OCI-LY3 (cell line): ENCODE results near the gene FRAS1.

Experiments used
- H2AFZ ChIP-seq: fragments of 200-600, 300-600 bp; shearing (Covaris generic); 2 replicates; pipeline ENCODE4 v1.6.0; 2014; ENCODE audit warnings: antibody characterized with exemption, low read depth, low read length
- H3K27ac ChIP-seq: fragments of 200-600, 300-600 bp; sonication (generic); 2 replicates; pipeline ENCODE4 v1.5.1; 2014; ENCODE audit warnings: mild to moderate bottlenecking, low read length, moderate library complexity, mixed read lengths
- H3K27me3 ChIP-seq: fragments of 200-600, 300-600 bp; sonication (generic); 2 replicates; pipeline ENCODE4 v1.6.1; 2014; ENCODE audit warnings: low read depth, low read length, mixed read lengths
- H3K36me3 ChIP-seq: fragments of 200-600, 300-600 bp; sonication (generic); replicated peaks from 2 replicates; pipeline ENCODE3; 2014; ENCODE audit warnings: low read depth, low read length, mixed read lengths
- H3K4me1 ChIP-seq: fragments of 300-600, 200-600 bp; sonication (generic); 2 replicates; pipeline ENCODE4 v1.6.1; 2014; ENCODE audit warnings: low read length, mixed read lengths
- H3K4me2 ChIP-seq: fragments of 200-600, 300-600 bp; sonication (generic); 2 replicates; pipeline ENCODE4 v1.6.1; 2014; ENCODE audit warnings: low read length, mixed read lengths
- H3K4me3 ChIP-seq: fragments of 300-600, 200-600 bp; sonication (generic); 2 replicates; pipeline ENCODE4 v1.5.1; 2014; ENCODE audit warnings: antibody characterized with exemption, mild to moderate bottlenecking, low read length, moderate library complexity
- H3K79me2 ChIP-seq: fragments of 300-600, 200-600 bp; shearing (Covaris generic); 2 replicates; pipeline ENCODE4 v1.6.1; 2014; ENCODE audit warnings: mild to moderate bottlenecking, low read length, mixed read lengths
- H3K9ac ChIP-seq: fragments of 300-600, 200-600 bp; shearing (Covaris generic); 2 replicates; pipeline ENCODE4 v1.6.0; 2014; ENCODE audit warnings: mild to moderate bottlenecking, low read length, moderate library complexity
- H3K9me3 ChIP-seq: fragments of 200-600, 300-600 bp; shearing (Covaris generic); 2 replicates; pipeline ENCODE4 v1.6.1; 2014; ENCODE audit warnings: low read length, mixed read lengths; ENCODE audit not compliant: insufficient read depth
- H4K20me1 ChIP-seq: fragments of 200-600, 300-600 bp; sonication (generic); 2 replicates; pipeline ENCODE4 v1.6.1; 2016; ENCODE audit warnings: low read length, mixed read lengths; ENCODE audit not compliant: insufficient read depth
- EZH2phosphoT487 ChIP-seq: fragments of 200-600 bp; shearing (Covaris generic); IDR thresholded peaks from 2 replicates; pipeline ENCODE4 v1.6.1; 2018; ENCODE audit warnings: antibody characterized with exemption, mixed run types, low read depth
- TF ChIP-seq, protein P1 (sequence below): fragments of 200-600, 300-600 bp; sonication (generic); IDR thresholded peaks from 2 replicates; pipeline ENCODE4 v1.5.1; 2014; ENCODE audit warnings: antibody characterized with exemption, low read length, low read depth

Gene FRAS1

GRCh38 chr4:78292341-78292740, 235.2 kb downstream of the FRAS1 start:
- TF ChIP-seq, protein P1, sequence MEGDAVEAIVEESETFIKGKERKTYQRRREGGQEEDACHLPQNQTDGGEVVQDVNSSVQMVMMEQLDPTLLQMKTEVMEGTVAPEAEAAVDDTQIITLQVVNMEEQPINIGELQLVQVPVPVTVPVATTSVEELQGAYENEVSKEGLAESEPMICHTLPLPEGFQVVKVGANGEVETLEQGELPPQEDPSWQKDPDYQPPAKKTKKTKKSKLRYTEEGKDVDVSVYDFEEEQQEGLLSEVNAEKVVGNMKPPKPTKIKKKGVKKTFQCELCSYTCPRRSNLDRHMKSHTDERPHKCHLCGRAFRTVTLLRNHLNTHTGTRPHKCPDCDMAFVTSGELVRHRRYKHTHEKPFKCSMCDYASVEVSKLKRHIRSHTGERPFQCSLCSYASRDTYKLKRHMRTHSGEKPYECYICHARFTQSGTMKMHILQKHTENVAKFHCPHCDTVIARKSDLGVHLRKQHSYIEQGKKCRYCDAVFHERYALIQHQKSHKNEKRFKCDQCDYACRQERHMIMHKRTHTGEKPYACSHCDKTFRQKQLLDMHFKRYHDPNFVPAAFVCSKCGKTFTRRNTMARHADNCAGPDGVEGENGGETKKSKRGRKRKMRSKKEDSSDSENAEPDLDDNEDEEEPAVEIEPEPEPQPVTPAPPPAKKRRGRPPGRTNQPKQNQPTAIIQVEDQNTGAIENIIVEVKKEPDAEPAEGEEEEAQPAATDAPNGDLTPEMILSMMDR: no peak
- TF ChIP-seq EZH2phosphoT487: no peak
- no peak overlapping the region for H2AFZ ChIP-seq
- H3K4me2 ChIP-seq: no peak overlapping the region
- H3K27ac ChIP-seq: no peak overlapping the region
- H3K9me3 ChIP-seq: no peaks in the 10 kb centered on the region
- no peaks in the 10 kb centered on the region for H3K36me3 ChIP-seq
- H3K27me3 ChIP-seq: 0 out of 2 replicates have a peak, but pooled peaks cover 10% of the 10 kb centered on the region
- H3K4me1 ChIP-seq: peaks cover 8% of the 10 kb centered on the region
- H3K9ac ChIP-seq: no peak overlapping the region
- no peak overlapping the region for H3K4me3 ChIP-seq
- no peaks in the 10 kb centered on the region for H3K79me2 ChIP-seq
- no peaks in the 10 kb centered on the region for H4K20me1 ChIP-seq

GRCh38 chr4:78292856-78293255, 235.7 kb downstream of the FRAS1 start:
- no peak overlapping the region for H3K4me3 ChIP-seq
- H3K4me2 ChIP-seq: no peak overlapping the region
- H4K20me1 ChIP-seq: no peaks in the 10 kb centered on the region
- no peak overlapping the region for H3K27ac ChIP-seq
- H3K36me3 ChIP-seq: no peaks in the 10 kb centered on the region
- H3K79me2 ChIP-seq: no peaks in the 10 kb centered on the region
- H3K9me3 ChIP-seq: no peaks in the 10 kb centered on the region
- H3K4me1 ChIP-seq: peaks cover 12% of the 10 kb centered on the region
- 0 out of 2 replicates have a peak, but pooled peaks cover 10% of the 10 kb centered on the region for H3K27me3 ChIP-seq
- H2AFZ ChIP-seq: no peak overlapping the region
- H3K9ac ChIP-seq: no peak overlapping the region
- TF ChIP-seq, protein P1: no peak
- no peak for TF ChIP-seq EZH2phosphoT487

GRCh38 chr4:78293348-78293747, 236.2 kb downstream of the FRAS1 start:
- Histone ChIP-seq H3K36me3 (no peaks in the 10 kb centered on the region), H3K4me1 (peaks cover 12% of the 10 kb centered on the region), H3K9ac (no peak overlapping the region), H2AFZ (no peak overlapping the region), H3K9me3 (no peaks in the 10 kb centered on the region), H3K4me2 (no peak overlapping the region), H3K79me2 (no peaks in the 10 kb centered on the region), H3K4me3 (no peak overlapping the region), H3K27ac (no peak overlapping the region), H3K27me3 (0 out of 2 replicates have a peak, but pooled peaks cover 10% of the 10 kb centered on the region), H4K20me1 (no peaks in the 10 kb centered on the region)
- no peak for TF ChIP-seq EZH2phosphoT487
- TF ChIP-seq, protein P1: no peak

DNA sequence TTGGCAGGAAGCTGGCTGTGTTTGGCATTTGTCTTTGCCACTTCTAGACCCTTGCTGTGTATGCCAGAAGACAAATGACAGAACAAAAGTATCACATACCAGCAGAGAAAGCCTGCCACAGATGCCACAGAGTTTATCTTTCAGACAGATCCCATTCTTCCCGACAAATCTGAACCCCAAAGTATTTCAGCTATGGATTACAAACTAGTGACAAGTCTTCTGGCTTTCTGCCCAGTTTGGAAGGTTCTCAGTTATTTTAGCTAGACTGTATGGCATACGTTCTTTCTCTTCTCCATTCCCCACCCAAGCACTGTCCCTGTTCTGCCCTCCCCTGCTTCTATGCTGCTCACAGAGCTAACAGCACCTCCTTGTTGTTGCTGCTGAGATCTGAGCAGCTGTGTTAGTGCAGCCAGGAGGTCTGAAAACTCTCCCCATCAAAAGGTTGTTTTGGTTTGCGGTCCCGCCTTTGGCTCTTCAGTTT, 236.7 kb downstream of the FRAS1 start:
- H3K9me3 ChIP-seq: no peaks in the 10 kb centered on the region
- H3K9ac ChIP-seq: no peak overlapping the region
- 0 out of 2 replicates have a peak, but pooled peaks cover 10% of the 10 kb centered on the region for H3K27me3 ChIP-seq
- peaks cover 12% of the 10 kb centered on the region for H3K4me1 ChIP-seq
- no peaks in the 10 kb centered on the region for H4K20me1 ChIP-seq
- TF ChIP-seq, protein P1: no peak
- TF ChIP-seq EZH2phosphoT487: no peak
- no peak overlapping the region for H3K4me3 ChIP-seq
- H3K27ac ChIP-seq: no peak overlapping the region
- H3K36me3 ChIP-seq: no peaks in the 10 kb centered on the region
- no peaks in the 10 kb centered on the region for H3K79me2 ChIP-seq
- H3K4me2 ChIP-seq: no peak overlapping the region
- H2AFZ ChIP-seq: no peak overlapping the region
